ENCODE results near the gene MTTP.

DNA sequence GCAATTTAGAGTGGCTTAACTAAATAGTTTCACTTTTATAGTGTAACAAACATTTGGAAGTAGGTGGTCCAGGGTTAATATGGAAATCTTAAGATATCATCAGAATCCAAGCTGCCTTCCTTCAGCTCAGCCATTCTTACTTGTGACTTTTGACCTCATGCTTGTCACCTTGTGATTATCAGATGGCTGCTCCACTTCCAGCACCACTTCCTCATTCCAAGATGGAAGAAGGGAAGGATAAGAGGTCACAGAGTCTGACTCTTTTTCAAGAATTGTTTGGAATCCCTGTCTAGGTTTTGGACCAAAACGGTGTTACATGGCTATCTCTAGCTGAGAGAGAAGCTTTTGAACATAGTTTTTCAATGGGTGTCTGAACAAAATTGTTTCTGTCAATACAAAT, 39.9 kb downstream of the MTTP start:
- TF ChIP-seq, protein P1, sequence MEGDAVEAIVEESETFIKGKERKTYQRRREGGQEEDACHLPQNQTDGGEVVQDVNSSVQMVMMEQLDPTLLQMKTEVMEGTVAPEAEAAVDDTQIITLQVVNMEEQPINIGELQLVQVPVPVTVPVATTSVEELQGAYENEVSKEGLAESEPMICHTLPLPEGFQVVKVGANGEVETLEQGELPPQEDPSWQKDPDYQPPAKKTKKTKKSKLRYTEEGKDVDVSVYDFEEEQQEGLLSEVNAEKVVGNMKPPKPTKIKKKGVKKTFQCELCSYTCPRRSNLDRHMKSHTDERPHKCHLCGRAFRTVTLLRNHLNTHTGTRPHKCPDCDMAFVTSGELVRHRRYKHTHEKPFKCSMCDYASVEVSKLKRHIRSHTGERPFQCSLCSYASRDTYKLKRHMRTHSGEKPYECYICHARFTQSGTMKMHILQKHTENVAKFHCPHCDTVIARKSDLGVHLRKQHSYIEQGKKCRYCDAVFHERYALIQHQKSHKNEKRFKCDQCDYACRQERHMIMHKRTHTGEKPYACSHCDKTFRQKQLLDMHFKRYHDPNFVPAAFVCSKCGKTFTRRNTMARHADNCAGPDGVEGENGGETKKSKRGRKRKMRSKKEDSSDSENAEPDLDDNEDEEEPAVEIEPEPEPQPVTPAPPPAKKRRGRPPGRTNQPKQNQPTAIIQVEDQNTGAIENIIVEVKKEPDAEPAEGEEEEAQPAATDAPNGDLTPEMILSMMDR (IDR thresholded peaks at IDR 0.05): no peak
- TF ChIP-seq POLR2AphosphoS5 (IDR thresholded peaks at IDR 0.05) (no peak), POLR2A (IDR thresholded peaks at IDR 0.05) (no peak)

All from stomach (tissue), 4 donors.